Astrocyte of the hippocampus (primary cell): ENCODE results near the gene DCTN3.
A peak's percentile ranks its signal among the peaks of the same experiment; 100 is the strongest.
"Not testable (repeated sequence)": the region's sequence is repeated elsewhere in the genome, so short reads cannot be mapped to it uniquely, and the experiment has no call there.

ENCODE experiments used
- DNase-seq: peaks from one replicate; pipeline ENCODE4 v3.0.0; 2011; ENCODE audit warnings: low read depth, low spot score

The DCTN3 gene

DNA sequence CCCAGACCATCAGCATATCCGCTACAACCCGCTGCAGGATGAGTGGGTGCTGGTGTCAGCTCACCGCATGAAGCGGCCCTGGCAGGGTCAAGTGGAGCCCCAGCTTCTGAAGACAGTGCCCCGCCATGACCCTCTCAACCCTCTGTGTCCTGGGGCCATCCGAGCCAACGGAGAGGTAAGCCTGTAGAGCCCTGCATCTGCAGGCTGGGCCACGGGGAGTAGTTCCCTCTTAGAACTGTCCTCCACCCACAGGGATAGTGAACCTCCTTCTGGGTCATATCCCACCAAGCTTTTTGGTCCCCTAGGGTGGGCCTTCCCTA, 26.7 kb upstream of the DCTN3 start:
- DNase-seq = no peak

DNA sequence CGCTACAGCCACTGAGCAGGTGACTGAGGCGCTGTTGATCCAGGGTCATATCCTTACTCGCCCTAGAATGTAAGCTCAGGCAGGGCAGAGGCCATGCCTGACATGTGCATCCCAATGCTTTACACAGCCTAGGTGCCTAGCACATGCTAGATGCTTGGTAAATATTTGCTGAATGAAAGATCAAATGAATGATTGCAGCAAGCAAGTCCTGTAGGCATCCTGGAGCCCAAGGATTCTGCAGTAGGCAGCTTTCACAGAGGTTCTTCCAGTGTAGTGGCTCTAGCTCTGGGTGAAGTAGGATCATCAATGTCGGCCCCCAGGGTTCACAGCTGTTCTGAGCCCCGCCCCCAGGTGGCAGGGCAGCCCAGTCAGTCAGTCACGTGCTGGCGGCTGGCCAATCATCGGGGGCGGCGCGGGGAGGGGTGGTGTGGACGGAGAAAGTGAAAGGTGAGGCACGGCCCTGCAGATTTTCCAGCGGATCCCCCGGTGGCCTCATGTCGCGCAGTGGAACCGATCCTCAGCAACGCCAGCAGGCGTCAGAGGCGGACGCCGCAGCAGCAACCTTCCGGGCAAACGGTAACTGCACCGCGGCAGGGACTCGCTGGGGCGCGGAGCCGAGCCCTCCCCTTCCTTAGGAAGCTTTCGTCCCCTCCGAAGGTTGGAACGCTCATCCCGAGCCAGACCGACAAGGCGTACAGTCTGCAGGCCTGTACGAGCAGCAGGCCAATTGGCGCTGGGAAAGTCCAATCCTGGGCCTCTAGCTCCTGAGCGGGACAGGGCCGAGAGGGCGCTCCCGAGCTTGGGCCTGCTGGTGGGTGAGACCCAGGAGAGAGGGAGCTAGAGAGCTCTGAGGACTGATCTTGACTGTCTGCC, 26.2 kb upstream of the DCTN3 start, which contains the start of gene GALT:
TSS of gene GALT (plus strand) at position 465 of the 873 bp plus-strand sequence. CDS start at position 495, 30 bp downstream.
- peak; percentile 93 for DNase-seq

DNA sequence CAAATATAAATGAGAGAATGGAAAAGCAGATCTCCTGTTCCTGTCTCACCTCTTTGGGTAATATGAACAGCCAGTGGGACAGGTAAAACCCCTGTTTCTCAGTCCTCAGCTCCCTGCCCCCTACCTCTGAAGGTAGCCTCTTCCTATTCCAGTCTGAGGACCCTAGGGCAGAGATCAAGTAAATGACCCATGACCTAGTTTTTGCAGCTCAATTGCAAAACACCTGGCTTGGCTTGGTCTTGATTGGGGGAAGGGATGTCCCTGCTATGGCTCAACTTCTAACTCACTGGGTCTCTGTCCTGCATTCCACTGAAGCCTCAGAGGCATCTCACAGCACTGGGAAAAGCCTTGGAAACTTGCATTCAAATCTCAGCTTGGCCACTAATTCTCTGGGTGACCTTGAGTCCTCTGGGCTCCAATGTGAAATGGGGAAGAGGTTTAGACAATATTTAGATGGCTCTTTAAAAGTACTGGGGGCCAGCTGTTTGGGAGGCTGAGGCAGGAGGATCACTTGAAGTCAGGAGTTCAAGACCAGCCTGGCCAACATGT, 24.5 kb upstream of the DCTN3 start:
- DNase-seq = no peak

DNA sequence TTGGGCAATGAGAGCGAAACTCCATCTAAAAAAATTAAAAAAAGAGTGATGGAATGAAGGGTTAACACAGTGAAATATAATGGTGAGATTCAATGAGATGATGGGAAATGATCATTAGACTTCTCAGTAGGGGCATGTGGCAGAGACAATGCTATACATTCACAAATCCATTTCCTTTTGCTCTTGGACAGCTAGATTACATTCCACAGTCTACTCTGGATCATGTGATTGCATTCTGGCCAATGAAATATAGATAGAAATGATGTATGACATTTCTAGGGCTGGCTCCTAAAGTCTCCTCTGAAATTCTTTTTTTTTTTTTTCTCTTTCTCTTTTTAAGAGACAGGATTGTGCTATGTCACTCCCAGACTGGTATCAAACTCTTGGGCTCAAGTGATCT, 22.4 kb upstream of the DCTN3 start:
- no peak for DNase-seq

DNA sequence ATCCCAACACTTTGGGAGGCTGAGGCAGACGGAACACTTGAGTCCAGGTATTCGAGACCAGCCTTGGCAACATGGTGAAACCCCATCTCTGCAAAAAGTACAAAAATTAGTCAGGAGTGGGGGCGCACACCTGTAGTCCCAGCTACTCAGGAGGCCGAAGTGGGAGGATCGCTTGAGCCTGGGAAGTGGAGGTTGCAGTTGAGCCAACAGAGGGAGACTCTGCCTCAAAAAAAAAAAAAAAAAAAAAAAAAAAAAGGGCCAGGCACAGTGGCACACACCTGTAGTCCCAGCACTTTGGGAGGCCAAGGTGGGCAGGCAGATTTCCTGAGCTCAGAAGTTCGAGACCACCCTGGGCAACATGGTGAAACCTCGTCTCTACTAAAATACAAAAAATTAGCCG, 19.0 kb upstream of the DCTN3 start:
- DNase-seq = not testable (repeated sequence)

DNA sequence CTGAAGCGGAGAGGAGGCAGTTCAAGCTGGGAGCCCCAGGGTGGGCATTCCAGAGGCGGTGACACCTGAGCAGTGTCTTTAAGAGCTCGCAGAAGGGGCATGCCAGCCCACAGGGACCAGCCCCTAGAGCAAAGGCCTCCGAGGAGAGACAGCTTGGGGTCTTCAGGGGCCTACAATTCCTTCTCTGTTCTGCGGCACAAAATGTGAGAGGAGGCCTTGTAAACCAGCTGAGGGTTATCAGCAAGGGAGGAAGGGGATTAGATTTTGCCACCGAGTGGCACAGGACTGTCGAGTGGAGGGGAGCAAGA, 17.8 kb upstream of the DCTN3 start:
- DNase-seq = no peak

DNA sequence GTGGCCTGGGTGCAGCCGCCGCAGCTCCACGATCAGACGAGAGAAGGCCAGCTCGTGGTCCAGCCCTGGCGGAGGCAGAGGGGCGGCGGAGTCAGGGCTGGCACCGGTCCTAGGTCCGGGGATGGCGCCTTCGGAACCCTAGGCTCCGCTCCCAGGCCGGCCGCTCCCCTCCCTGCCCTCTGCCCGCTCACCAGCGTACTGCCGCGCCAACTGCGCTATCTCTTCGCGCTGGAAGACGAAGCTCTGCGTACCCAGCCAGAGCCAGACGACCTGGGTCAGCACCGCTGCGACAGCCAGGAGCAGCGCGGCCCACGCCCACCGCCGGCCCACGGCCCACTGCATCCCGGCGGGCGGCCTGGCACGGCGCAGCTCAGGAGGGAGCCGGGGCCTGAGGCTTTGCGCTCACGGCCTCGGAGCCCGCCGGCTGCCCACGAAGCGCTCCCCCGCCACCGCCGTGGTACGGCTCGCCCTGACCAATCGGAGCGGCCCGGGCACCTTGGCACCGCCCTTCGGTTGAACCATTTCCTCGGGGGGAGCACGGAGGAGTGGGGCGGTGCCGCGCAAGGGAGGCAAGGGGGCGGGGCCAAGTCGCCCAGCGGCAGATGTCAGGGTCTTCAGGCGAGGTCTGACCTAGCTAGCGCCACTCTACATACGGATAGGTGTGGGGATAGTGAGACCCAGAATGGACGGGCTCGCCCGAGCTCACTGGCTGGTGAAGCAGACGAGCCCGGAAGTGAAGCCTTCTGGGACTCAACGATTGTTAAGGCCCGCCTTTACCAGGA, 17.3 kb upstream of the DCTN3 start, which contains the start of gene SIGMAR1:
TSS of gene SIGMAR1 (minus strand) at position 432 of the 782 bp plus-strand sequence. CDS start at position 342, 90 bp downstream.
- DNase-seq = peak; percentile 98

DNA sequence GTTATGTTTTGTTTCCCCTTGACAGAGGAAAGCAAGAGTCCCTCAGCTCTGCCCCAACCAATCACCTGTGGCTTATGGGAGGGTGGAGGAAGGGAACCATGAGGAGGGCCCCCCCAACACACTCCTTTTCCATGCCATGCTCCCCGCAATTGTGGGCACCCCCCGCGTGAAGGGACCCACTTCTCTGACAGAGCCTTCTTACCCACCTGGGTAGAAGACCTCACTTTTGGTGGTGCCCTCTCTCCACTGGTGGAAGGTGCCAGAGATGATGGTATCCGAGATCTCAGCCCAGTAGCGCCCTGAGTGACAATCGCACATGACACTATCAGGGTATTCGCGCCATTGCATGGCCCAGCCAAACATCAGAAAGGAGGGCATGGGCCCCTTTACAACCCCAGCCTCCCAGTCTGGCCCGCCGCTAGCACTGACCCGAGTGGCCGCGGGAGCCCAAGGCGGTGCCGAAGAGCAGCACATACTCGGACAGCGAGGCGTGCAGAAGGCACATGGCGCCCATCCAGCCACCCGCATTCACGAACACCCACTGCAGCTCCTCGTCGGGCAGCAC, 16.6 kb upstream of the DCTN3 start:
- no peak for DNase-seq

DNA sequence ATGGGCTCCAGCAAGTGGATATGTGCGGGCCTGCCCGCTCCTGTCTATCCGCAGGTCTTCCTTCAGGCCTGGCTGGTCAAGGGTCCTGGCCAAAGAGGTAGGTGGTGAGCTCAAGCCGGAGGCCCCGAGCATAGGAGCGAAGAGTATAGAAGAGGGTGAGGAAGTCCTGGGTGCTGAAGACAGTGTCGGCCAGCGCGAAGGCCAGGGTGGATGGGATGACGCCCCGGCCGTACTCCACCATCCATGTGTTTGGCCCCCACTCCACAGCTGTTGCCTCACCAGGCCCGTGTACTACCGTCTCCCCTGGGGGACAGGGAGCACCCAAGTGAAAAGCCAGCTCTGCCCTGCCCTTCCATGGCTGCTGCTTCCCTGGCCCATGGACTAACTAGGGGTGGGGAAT, 15.3 kb upstream of the DCTN3 start:
- no peak for DNase-seq

DNA sequence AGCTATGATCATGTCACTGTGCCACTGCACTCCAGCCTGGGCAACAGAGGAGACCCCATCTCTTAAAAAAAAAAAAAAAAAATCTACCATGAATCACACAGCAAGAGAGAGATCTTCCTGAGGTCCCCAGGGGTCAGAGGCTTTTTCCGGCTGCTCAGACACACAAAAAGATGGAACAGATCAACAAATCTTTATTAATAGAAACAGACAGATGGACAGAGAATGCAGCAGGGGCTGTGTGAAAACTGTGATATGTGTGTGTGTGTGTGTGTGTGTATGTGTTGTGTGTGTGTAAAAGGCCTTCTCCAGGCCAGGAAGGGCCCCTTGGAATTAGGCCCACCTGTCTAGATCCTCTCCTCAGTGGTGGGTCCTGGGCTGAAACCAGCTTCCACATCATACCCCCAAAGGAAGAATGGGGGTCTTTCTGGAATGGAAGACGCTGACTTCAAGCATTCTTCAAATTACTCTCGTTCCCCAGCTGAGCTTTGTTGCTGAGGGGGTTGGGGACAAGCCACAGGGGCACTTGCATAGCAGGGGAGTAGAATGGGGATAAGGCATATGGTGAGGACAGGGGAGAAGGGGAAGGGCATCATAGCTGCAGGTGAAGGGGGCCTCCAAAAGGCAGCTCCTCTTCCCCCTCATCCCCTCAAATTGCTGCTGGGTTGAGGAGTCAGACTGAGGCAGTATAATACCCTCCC, 14.4 kb upstream of the DCTN3 start:
- no peak for DNase-seq

DNA sequence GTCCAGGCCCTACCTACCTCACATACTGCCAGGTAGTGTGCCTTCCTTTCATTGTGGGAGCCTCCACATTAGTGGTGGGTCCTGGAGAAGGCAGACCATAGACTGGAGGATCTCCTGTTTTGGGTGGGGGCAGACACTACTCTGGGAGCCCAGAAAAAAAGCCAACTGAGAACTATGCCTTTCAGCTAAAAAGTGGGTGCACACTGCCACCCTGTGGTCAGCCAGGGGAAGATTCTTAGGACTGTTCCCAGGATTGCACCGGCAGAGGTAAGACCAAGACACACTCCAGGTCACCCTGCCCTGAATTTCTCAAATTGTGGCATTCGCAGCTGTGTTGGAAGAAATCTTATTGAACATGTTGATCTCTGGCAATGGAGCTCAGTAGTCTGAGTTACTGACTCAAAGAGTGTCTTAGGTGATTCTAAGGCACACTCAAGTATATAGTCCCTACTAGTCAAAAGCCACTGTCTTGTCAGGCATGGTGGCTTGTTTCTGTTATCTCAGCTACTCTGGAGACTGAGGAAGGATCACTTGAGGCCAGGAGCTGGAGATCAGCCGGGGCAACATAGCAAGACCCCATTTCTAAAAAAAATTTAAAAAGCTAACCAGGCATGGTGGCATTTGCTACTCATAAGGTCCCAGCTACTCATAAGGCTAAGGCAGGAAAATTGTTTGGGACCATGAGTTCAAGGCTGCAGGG, 13.7 kb upstream of the DCTN3 start:
- peak; percentile 79 for DNase-seq

DNA sequence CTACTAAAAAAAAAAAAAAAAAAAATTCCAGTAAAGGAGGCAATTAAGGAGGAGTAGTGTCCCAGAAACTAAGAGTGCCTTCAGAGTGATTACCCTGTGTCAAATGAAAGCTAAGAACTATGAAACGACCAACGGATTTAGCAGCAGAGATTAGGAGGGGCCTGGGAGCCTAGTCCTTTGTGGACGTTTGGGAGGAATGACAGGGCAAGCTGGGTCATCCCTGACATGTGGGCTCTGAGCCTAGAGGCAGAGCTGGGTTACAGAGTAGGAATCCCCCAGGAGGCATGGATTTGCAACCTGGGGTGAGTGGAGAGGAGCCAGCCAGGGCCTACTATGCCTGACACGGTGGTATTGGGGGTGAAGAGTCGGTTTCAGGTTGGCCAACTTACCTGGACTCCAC, 12.9 kb upstream of the DCTN3 start:
- no peak for DNase-seq

DNA sequence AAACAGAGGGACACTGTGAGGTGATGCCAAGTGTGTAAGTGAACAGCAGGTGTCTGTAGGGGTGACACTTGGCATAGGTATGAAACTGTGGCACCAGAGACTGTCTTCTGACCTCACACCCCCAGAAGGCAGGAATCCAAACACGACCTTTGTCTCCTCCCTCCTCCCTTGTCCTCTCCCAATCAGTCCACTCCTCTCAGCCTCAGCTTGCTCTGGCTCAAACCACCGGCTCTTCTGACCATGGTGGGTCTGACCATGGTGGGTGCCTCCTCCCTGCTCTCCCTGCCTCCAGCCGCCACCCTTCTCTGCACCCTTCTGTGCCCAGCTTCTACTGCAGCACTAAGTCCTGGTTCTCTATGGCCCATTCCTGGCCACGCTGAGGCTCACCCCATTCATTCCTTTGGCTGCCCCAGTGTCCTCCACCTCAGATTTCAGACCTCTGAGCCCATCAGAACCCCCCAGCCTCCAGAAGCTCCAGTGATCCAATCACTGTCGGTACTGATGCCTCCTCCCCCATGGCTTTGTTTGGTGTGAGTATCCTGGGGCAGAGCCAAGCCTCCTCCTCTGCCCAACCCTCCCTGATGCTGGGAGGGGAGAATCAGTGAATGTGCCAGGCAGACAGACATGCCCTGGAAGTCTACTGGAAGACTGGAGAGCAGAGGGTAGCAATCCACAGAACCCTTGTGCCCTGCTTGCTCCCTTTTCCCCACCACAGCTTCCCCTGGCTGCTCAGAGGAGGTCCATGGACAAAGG, 10.3 kb upstream of the DCTN3 start:
- DNase-seq = no peak

DNA sequence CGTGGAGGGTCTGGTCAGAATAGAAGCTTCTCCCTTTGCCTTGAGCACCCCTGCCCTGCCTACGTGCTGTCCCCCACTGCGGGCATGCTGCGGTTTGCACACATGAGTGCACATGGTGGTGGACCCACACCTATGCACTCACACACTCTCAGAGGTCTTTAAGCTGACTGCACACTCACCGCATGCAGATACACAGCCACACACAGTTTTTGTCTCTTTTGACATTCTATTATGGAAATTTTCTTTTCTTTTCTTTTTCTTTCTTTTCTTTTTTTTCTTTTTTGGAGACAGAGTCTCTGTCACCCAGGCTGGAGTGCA, 9.2 kb upstream of the DCTN3 start:
- no peak for DNase-seq

DNA sequence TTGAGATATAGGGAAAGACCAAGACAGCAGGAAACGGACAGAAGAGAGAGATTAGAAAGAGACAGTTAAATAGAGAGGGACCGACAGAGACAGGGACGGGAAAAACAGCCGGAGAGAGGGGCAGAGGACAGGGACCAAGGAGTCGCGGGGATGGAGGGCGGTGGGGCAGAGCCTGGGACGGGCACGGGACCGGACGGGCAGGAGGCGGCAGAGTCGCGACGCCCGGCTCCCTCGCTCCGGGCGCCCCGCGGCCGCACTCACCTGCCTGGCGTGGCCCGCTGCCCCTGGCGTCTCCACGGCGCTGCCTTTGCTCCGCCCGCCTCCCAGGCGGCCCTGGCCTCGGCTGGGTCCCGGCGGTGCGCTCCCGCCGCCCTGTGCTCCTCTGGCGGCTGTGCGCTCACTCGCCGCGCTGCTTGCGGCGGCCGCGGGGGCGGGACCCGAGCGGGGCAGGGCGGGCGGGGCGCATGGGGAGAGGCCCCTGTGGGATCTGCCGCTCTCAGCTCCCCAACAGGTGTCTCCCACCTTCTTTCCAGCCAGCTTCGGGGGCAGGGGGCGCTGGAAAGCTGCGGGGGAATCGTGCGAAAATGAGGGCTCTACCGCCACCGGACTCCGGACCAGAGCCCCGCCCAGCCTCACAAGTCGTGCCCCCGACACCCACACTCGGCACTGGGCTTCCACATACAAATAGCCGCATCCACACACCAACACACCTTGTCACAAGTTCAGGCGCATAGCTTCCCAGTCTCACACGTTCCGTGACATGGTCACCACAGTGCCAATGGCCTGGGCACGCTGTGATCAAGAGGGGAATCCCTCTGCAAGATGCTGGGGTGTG, 8.6 kb upstream of the DCTN3 start, which contains the start of gene ARID3C:
TSS of gene ARID3C (minus strand) at position 411 of the 835 bp plus-strand sequence. CDS start 1,052 bp downstream, outside the sequence.
- DNase-seq = peak; percentile 59

DNA sequence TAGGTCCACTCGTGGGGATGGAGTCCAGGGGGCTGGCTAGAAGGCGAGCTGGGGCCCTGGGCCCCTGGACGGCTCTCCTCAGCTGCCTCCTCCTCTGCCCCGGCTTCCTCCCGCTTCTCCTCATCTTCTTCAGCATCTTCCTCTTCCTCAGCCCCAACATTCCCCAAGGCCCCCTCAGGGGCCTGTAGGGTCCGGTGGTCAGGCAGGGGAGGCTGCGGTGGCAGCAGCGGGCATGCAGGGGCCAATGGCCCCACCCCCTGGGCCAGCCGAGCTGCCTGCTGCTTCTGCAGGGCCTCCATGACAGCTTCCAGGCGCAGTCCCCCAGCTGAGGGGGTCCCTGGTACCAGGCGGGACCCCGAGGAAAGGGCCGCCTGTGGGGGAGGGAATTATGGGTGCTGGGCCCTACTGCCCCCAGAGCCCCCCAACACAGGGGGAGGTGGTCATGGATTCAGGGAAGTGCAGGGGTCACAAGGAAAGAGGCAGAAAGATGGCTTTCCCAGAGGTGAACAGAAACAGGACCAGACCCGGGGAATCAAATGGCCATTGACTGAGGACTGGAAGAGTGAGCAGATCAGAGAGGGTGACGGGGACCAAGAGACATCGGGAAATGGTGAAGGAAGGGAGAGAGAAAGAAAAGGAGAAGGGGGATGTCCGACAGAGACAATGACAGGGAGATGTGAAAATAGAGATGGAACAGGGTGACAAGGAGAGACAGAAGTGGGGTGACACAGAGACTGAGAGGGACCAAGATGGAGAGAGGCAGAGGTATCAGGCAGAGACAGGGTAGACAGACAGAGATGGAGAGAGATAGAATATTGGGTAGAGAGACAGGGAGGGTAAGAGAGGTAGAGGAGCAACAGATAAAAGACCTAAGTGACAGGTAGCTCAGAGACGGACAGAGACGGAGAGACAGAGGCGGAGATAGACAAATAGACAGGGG, 7.7 kb upstream of the DCTN3 start:
- no peak for DNase-seq

DNA sequence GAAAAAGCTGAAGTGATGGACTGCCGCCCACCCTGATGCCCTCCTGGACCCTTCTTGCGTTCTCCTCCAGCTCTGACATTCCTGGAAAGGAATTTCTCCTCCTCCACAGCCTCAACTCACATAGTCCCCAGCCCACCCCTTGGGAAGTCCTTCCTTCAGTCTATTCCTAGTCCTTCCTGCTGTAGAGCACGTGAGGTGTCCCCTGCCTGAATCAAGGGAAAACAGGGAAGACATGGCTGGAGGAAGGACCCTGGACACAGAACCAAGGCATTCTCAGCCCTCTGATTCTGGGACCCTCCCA, 4.8 kb upstream of the DCTN3 start:
- no peak for DNase-seq

DNA sequence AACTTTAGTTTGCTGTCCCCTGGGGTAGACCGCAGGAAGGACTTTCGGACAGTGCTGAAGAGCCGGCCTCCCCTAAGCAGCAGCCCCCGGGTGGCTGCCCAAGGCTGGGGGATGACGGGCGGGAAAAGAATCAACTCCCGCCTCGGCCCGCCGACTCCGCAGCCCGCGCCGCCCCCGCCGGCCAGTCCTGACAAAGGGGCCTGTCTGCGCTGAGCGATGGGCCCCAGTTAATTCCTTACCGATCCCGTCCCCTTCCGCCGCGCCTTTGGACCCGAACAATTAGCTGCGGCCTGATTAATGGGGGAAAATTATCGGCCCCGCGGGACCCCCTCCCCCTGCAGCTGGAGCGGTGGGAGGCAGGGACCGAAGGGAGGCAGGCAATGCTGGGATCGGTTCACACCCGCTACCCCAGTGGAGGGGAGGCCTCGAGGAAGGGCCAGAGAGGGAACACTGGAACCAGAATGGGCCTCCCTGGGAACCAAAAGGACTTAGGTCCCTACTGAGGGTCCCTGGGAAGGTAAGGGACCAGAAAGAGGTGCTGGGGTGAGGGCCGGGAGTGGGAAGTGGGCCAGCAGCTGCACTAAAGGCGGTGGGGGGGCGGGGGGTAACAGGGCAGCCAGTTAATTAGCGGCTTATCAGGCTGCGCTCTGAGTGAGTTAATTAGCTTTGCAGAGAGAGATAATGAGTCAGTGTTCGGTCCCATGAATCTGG, 4.3 kb upstream of the DCTN3 start:
- DNase-seq = no peak
